CD4-positive, alpha-beta T cell (primary cell): ENCODE measurements around the gene DIP2C. TPM values are rescaled to one million over a fixed set of nuclear protein-coding genes. Genes with fewer than 3 reads are reported as not detected.
"Not testable (repeated sequence)": the region's sequence is repeated elsewhere in the genome, so short reads cannot be mapped to it uniquely, and the experiment has no call there.

Experiments
- ATAC-seq: fragments of 200-7000 bp; cut with Tn5 transposase; one replicate; pipeline ENCODE4 v1.10.0; 2022; ENCODE audit warnings: mild to moderate bottlenecking; ENCODE audit not compliant: poor library complexity
- CTCF ChIA-PET: fragments of 350-600 bp; sonication (Branson Sonifier 250); formaldehyde crosslinking; loops from one replicate; lab custom pipeline; 2021; ENCODE audit warnings: antibody characterized with exemption, inconsistent platforms; lab: Charles Lee
- POLR2A ChIA-PET: fragments of 350-600 bp; sonication (Branson Sonifier 250); formaldehyde crosslinking; loops from one replicate; lab custom pipeline; 2021; ENCODE audit warnings: antibody characterized with exemption, inconsistent platforms; lab: Charles Lee
- DNase-seq, 14 experiments: peaks; one replicate each; pipeline ENCODE4 v3.0.0-alpha.2; 2013 to 2020; ENCODE audit warnings: mixed read lengths in 2 of 14
- H3K27ac ChIP-seq, 2 donors: one replicate each; pipeline versions ENCODE4 v1.5.1 to v1.7.0; 2013; ENCODE audit warnings: low read length in 2 of 2, low read depth in 1 of 2, mild to moderate bottlenecking in 1 of 2
- H3K27me3 ChIP-seq, 2 experiments: 1 replicate in 1 of 2; 2 replicates in 1 of 2; pipeline versions ENCODE4 v1.6.1 to v1.7.0; 2013; ENCODE audit warnings: low read length in 2 of 2, control low read depth in 1 of 2, mild to moderate bottlenecking in 1 of 2, moderate library complexity in 1 of 2; ENCODE audit not compliant: insufficient read depth in 2 of 2, control insufficient read depth in 1 of 2
- H3K36me3 ChIP-seq: one replicate; pipeline ENCODE4 v1.6.1; 2013; ENCODE audit warnings: low read length, control low read depth; ENCODE audit not compliant: insufficient read depth
- H3K4me1 ChIP-seq: one replicate; pipeline ENCODE4 v1.6.1; 2013; ENCODE audit warnings: low read length, control low read depth; ENCODE audit not compliant: insufficient read depth
- H3K4me3 ChIP-seq: one replicate; pipeline ENCODE4 v1.5.1; 2013; ENCODE audit warnings: mild to moderate bottlenecking, low read length, moderate library complexity
- H3K9me3 ChIP-seq, 2 experiments: 1 replicate in 1 of 2; 2 replicates in 1 of 2; pipeline versions ENCODE4 v1.6.1 to v1.7.0; 2013; ENCODE audit warnings: low read length in 2 of 2, mild to moderate bottlenecking in 2 of 2, control low read depth in 1 of 2, moderate library complexity in 1 of 2; ENCODE audit not compliant: control insufficient read depth in 1 of 2, insufficient read depth in 1 of 2
- H3K27ac Mint-ChIP-seq: one replicate; pipeline ENCODE4 v1.8.0; 2020; ENCODE audit warnings: mixed read lengths
- H3K27me3 Mint-ChIP-seq: one replicate; pipeline ENCODE4 v1.8.0; 2021; ENCODE audit warnings: mixed read lengths
- H3K36me3 Mint-ChIP-seq: one replicate; pipeline ENCODE4 v1.8.0; 2021; ENCODE audit warnings: low read depth, mixed read lengths
- H3K4me1 Mint-ChIP-seq: one replicate; pipeline ENCODE4 v1.8.0; 2021; ENCODE audit warnings: low read depth, mixed read lengths
- H3K4me3 Mint-ChIP-seq: one replicate; pipeline ENCODE4 v1.8.0; 2020; ENCODE audit warnings: mild to moderate bottlenecking, mixed read lengths
- H3K9me3 Mint-ChIP-seq: one replicate; pipeline ENCODE4 v1.8.0; 2020; ENCODE audit warnings: mixed read lengths
- CTCF ChIP-seq: fragments of 200-600 bp; IDR thresholded peaks from one replicate; pipeline ENCODE4 v1.8.0; 2022; ENCODE audit warnings: antibody characterized with exemption, mild to moderate bottlenecking
- intact Hi-C, 2 experiments: fragments of 100-400 bp; cut with DNase I in 1 of 2; cut with micrococcal nuclease in 1 of 2; formaldehyde crosslinking; loops; one replicate each; pipeline versions ENCODE4 v1.15.1 to v1.9.0; 2023 to 2025; cut with DNase I, micrococcal nuclease
- total RNA-seq, 174 experiments: library from RNA in 2 of 174; stranded (reverse) in 2 of 174; gene quantifications; one replicate each; pipeline ENCODE4 v1.2.3 and lab custom pipeline; 2021 to 2026

DIP2C gene
- total RNA-seq, 2 experiments from 2014 or later = 4.1 TPM

- POLR2A ChIA-PET = no interaction called here
- Histone ChIP-seq H3K4me1 (peaks cover 2% of the 10 kb centered on the region), H3K27me3 (no peaks in the 10 kb centered on the region), H3K4me3 (no peak overlapping the region), H3K27ac (no peak overlapping the region), H3K36me3 (no peaks in the 10 kb centered on the region), H3K9me3 (no peaks in the 10 kb centered on the region)
- Mint-ChIP-seq H3K9me3 (no peaks in the 10 kb centered on the region), H3K4me3 (no peak overlapping the region), H3K4me1 (no peaks in the 10 kb centered on the region), H3K27me3 (no peaks in the 10 kb centered on the region), H3K36me3 (peaks cover 12% of the 10 kb centered on the region), H3K27ac (no peak overlapping the region)
- DNase-seq = no peak
- no peak for ATAC-seq
- no peak for TF ChIP-seq CTCF
- CTCF ChIA-PET = no interaction called here
- intact Hi-C loops = no loop called here
Observed at GRCh38 chr10:305034-305433, 384.4 kb downstream of the DIP2C start.

- Mint-ChIP-seq H3K4me3 (no peak overlapping the region), H3K9me3 (no peaks in the 10 kb centered on the region), H3K27ac (no peak overlapping the region), H3K27me3 (no peaks in the 10 kb centered on the region), H3K4me1 (no peaks in the 10 kb centered on the region), H3K36me3 (peaks cover 4% of the 10 kb centered on the region)
- H3K36me3 ChIP-seq = no peaks in the 10 kb centered on the region
- no peaks in the 10 kb centered on the region for H3K9me3 ChIP-seq
- POLR2A ChIA-PET = no interaction called here
- ATAC-seq (no peak), DNase-seq (no peak)
- no peak overlapping the region for H3K4me3 ChIP-seq
- TF ChIP-seq CTCF = no peak
- H3K27ac ChIP-seq = no peak overlapping the region
- no peaks in the 10 kb centered on the region for H3K4me1 ChIP-seq
- CTCF ChIA-PET = no interaction called here
- intact Hi-C loops = no loop called here
- no peaks in the 10 kb centered on the region for H3K27me3 ChIP-seq
Observed at GRCh38 chr10:301536-301935, 387.9 kb downstream of the DIP2C start.

- intact Hi-C loops, H3K4me1 Mint-ChIP-seq, H3K9me3 Mint-ChIP-seq, H3K4me3 ChIP-seq, H3K27ac ChIP-seq, DNase-seq, H3K36me3 Mint-ChIP-seq, H3K27ac Mint-ChIP-seq, POLR2A ChIA-PET, H3K36me3 ChIP-seq, H3K4me3 Mint-ChIP-seq, H3K27me3 Mint-ChIP-seq, ATAC-seq, H3K27me3 ChIP-seq, CTCF ChIA-PET, H3K9me3 ChIP-seq, H3K4me1 ChIP-seq: not testable (repeated sequence)
Observed at GRCh38 chr10:300580-300979, 388.9 kb downstream of the DIP2C start.

- Histone ChIP-seq H3K36me3 (no peaks in the 10 kb centered on the region), H3K9me3 (no peaks in the 10 kb centered on the region), H3K4me3 (no peak overlapping the region), H3K27me3 (no peaks in the 10 kb centered on the region), H3K27ac (no peak overlapping the region), H3K4me1 (no peaks in the 10 kb centered on the region)
- no peaks in the 10 kb centered on the region for H3K27me3 Mint-ChIP-seq
- H3K27ac Mint-ChIP-seq = no peak overlapping the region
- intact Hi-C loops = no loop called here
- POLR2A ChIA-PET = no interaction called here
- CTCF ChIA-PET = no interaction called here
- ATAC-seq (no peak), DNase-seq (no peak)
- no peak for TF ChIP-seq CTCF
- no peaks in the 10 kb centered on the region for H3K4me1 Mint-ChIP-seq
- H3K4me3 Mint-ChIP-seq = no peak overlapping the region
- H3K36me3 Mint-ChIP-seq = peaks cover 4% of the 10 kb centered on the region
- no peaks in the 10 kb centered on the region for H3K9me3 Mint-ChIP-seq
Observed at GRCh38 chr10:299969-300368, 389.5 kb downstream of the DIP2C start.
